ENCODE results near the gene ABCB6.

- TF ChIP-seq USF1 (IDR thresholded peaks at IDR 0.05; ENCODE audit: borderline replicate concordance, extremely low read length, insufficient read depth, low read depth, low read length) (no peak), ATF2 (IDR thresholded peaks at IDR 0.05; ENCODE audit: low read length) (no peak), POLR2AphosphoS5 (IDR thresholded peaks at IDR 0.05; ENCODE audit: low read length) (no peak), POLR2A (IDR thresholded peaks at IDR 0.05; ENCODE audit: low read depth, low read length) (no peak), HDAC2 (IDR thresholded peaks at IDR 0.05) (no peak), ASH2L (IDR thresholded peaks at IDR 0.05; ENCODE audit: borderline replicate concordance, low read depth) (no peak), SMC3 (IDR thresholded peaks at IDR 0.05; ENCODE audit: borderline replicate concordance, low read length) (no peak), CHD4 (IDR thresholded peaks at IDR 0.05) (no peak), EP300 (IDR thresholded peaks at IDR 0.05; ENCODE audit: borderline replicate concordance in 1 of 2, control insufficient read depth in 1 of 2, low read depth in 2 of 2, low read length in 2 of 2) (no peak), NR2F1 (conservative IDR thresholded peaks at IDR 0.05) (no peak)
Measured at GRCh38 chr2:219168526-219168925, 50.2 kb downstream of the ABCB6 start.

Measured in GM12878 (cell line).